Measurements from ENCODE around the gene PDE11A.

The PDE11A gene

DNA sequence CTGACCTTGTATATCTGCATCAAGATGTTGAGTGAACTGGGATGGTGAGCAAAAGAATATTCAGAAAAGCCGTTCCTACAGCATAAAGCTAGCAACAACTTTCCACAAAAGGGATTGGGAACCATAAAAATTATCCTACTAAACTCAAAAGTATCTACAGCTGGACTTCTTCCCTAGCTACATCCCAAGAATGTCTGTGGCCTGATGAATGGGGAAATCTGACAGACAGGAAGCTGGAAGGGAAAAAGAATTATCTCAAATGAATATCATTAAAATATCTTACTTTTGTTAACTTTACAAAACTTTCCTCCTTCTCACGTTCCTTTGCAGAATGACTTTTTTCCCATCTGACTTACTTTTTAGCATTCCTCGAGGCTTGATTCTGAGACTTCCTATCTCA lies 150.9 kb downstream of the PDE11A start:
- CTCF ChIA-PET, result no interaction called here
- DNase-seq (ENCODE audit: extremely low spot score), result no peak
- POLR2A ChIA-PET, result no interaction called here
- TF ChIP-seq CTBP1 (IDR thresholded peaks at IDR 0.05; ENCODE audit: borderline replicate concordance) (no peak), BHLHE40 (IDR thresholded peaks at IDR 0.05; ENCODE audit: borderline replicate concordance) (no peak)

DNA sequence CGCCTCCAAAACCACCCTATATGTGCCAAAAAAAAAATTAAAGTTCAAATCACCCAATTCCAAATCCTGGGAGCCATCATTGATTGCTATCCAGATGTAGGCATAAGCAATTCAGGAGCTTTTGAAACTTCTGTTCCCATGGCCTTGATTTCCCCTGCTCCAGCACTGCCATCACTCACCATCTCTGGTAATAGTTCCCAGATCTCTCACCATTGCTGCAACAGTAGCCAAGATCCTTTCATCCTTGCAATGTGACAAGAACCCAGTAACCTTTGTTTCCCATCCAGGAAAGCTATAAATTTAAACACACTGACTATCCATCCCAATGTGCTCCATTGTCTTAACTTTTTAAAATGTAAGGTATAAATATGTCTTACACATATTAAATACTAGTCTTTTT lies 155.4 kb downstream of the PDE11A start:
- no peak for DNase-seq (ENCODE audit: extremely low spot score)
- no peak for TF ChIP-seq PKNOX1 (IDR thresholded peaks at IDR 0.05)
- TF ChIP-seq NFRKB (IDR thresholded peaks at IDR 0.05), result no peak
- TF ChIP-seq FOXA1 (IDR thresholded peaks at IDR 0.05), result no peak
- TF ChIP-seq ARNT (IDR thresholded peaks at IDR 0.05), result no peak
- TF ChIP-seq FOXK2 (IDR thresholded peaks at IDR 0.05), result no peak
- TF ChIP-seq BHLHE40 (IDR thresholded peaks at IDR 0.05; ENCODE audit: borderline replicate concordance), result no peak
- no peak for TF ChIP-seq ZNF384 (IDR thresholded peaks at IDR 0.05)
- no peak for TF ChIP-seq SUZ12 (IDR thresholded peaks at IDR 0.05)
- TF ChIP-seq LEF1 (IDR thresholded peaks at IDR 0.05; ENCODE audit: borderline replicate concordance), result no peak
- no peak for TF ChIP-seq ELF4 (IDR thresholded peaks at IDR 0.05)
- no peak for TF ChIP-seq SP1 (IDR thresholded peaks at IDR 0.05)
- TF ChIP-seq TARDBP (IDR thresholded peaks at IDR 0.05), result no peak
- TF ChIP-seq L3MBTL2 (conservative IDR thresholded peaks at IDR 0.05), result no peak
- no peak for TF ChIP-seq FOXM1 (IDR thresholded peaks at IDR 0.05; ENCODE audit: borderline replicate concordance)
- no peak for TF ChIP-seq HDGF (IDR thresholded peaks at IDR 0.05; ENCODE audit: borderline replicate concordance)
- no peak for TF ChIP-seq CTBP1 (IDR thresholded peaks at IDR 0.05; ENCODE audit: borderline replicate concordance)
- CTCF ChIA-PET, result interaction anchor here (1.0 kb wide), 1 partner anchor 11 kb away, joined by 3 read pairs; no protein-coding TSS in a partner anchor
- POLR2A ChIA-PET, result no interaction called here

DNA sequence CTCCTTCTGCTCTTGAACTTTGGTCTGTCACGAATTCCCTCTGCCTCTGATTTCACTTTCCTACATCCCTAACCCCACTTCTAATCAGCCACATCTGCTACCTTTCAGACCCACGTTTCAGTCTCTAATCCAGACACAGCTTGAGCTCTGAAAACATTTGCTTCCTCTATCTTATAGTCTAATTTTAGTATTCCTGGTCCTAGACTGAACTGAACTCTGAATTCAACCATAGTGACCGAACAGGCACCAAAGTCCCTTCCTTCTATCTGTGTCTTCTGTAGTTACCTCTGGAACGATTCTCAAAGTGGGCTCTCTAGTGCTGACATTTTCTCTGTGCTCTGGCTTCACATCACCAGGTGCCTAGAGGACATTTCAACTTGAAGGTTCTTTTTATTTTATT lies 156.2 kb downstream of the PDE11A start:
- no peak for DNase-seq (ENCODE audit: extremely low spot score)
- ChIA-PET CTCF (no interaction called here), POLR2A (no interaction called here)
- no peak for TF ChIP-seq FOXK2 (IDR thresholded peaks at IDR 0.05)
- no peak for TF ChIP-seq TARDBP (IDR thresholded peaks at IDR 0.05)
- TF ChIP-seq FOXA1 (IDR thresholded peaks at IDR 0.05), result no peak
- TF ChIP-seq HDGF (IDR thresholded peaks at IDR 0.05; ENCODE audit: borderline replicate concordance), result no peak
- TF ChIP-seq L3MBTL2 (conservative IDR thresholded peaks at IDR 0.05), result no peak
- no peak for TF ChIP-seq NFRKB (IDR thresholded peaks at IDR 0.05)
- no peak for TF ChIP-seq BHLHE40 (IDR thresholded peaks at IDR 0.05; ENCODE audit: borderline replicate concordance)
- no peak for TF ChIP-seq ARNT (IDR thresholded peaks at IDR 0.05)
- TF ChIP-seq SP1 (IDR thresholded peaks at IDR 0.05), result no peak
- no peak for TF ChIP-seq PKNOX1 (IDR thresholded peaks at IDR 0.05)
- TF ChIP-seq LEF1 (IDR thresholded peaks at IDR 0.05; ENCODE audit: borderline replicate concordance), result no peak
- no peak for TF ChIP-seq FOXM1 (IDR thresholded peaks at IDR 0.05; ENCODE audit: borderline replicate concordance)
- TF ChIP-seq ELF4 (IDR thresholded peaks at IDR 0.05), result no peak
- TF ChIP-seq CTBP1 (IDR thresholded peaks at IDR 0.05; ENCODE audit: borderline replicate concordance), result no peak
- no peak for TF ChIP-seq ZNF384 (IDR thresholded peaks at IDR 0.05)

DNA sequence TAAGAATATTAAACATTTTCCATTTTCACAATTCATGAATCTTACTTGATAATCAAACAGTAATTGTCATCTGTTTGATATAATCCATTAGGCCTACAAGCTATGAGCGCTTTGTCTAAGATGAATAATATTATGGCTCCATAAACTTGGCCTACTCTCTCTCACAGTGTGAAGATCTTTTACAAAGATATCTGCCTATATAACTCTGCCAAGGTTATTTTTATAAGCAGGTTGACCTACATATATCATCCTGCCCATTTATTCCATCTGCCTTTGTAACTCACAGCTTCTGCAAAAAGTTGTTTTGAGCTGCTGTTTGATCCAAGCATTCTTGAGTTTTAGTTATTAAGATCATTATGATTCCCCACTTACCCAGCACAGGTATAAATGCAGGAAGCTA lies 158.3 kb downstream of the PDE11A start:
- no peak for TF ChIP-seq ZNF384 (IDR thresholded peaks at IDR 0.05)
- no peak for TF ChIP-seq HDGF (IDR thresholded peaks at IDR 0.05; ENCODE audit: borderline replicate concordance)
- TF ChIP-seq LEF1 (IDR thresholded peaks at IDR 0.05; ENCODE audit: borderline replicate concordance), result no peak
- TF ChIP-seq FOXK2 (IDR thresholded peaks at IDR 0.05), result no peak
- no peak for TF ChIP-seq SUZ12 (IDR thresholded peaks at IDR 0.05)
- no peak for TF ChIP-seq ARNT (IDR thresholded peaks at IDR 0.05)
- CTCF ChIA-PET, result no interaction called here
- no peak for DNase-seq (ENCODE audit: extremely low spot score)
- POLR2A ChIA-PET, result no interaction called here

DNA sequence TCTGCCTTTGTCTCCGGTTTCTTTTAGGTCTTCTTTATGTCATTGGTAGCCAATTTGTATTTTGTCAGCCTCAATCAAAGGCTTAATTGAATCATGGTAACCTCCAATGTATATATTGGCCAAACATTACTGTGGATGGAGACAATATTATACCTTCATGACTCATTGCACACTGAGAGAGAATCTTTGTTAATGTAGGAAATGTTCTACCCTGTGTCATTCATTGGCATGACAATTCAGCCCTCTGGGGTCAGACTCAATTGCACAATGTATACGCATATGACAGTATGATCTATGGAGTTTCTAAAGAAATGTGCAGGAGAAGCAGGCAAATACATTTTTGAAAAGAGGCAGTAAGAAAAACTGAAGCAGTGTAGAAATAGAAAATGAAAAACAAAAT lies 162.6 kb downstream of the PDE11A start:
- POLR2A ChIA-PET, result no interaction called here
- TF ChIP-seq PKNOX1 (IDR thresholded peaks at IDR 0.05) (0 out of 2 replicates have a peak, but pooled peaks have one; percentile 23), ARNT (IDR thresholded peaks at IDR 0.05) (no peak)
- DNase-seq (ENCODE audit: extremely low spot score), result no peak
- CTCF ChIA-PET, result no interaction called here

GRCh38 chr2:177908824-177909223 lies 163.8 kb downstream of the PDE11A start:
- CTCF ChIA-PET, result interaction anchor here (0.7 kb wide), 1 partner anchor 9 kb away, joined by 3 read pairs; no protein-coding TSS in a partner anchor
- POLR2A ChIA-PET, result no interaction called here
- TF ChIP-seq FOXM1 (IDR thresholded peaks at IDR 0.05; ENCODE audit: borderline replicate concordance) (no peak), HDGF (IDR thresholded peaks at IDR 0.05; ENCODE audit: borderline replicate concordance) (no peak), FOXA1 (IDR thresholded peaks at IDR 0.05) (no peak), PKNOX1 (IDR thresholded peaks at IDR 0.05) (no peak), SUZ12 (IDR thresholded peaks at IDR 0.05) (no peak), SP1 (IDR thresholded peaks at IDR 0.05) (no peak)
- DNase-seq (ENCODE audit: extremely low spot score), result no peak

GRCh38 chr2:177908182-177908581 lies 164.4 kb downstream of the PDE11A start:
- CTCF ChIA-PET, result interaction anchor here (0.7 kb wide), 1 partner anchor 8 kb away, joined by 3 read pairs; no protein-coding TSS in a partner anchor
- POLR2A ChIA-PET, result no interaction called here
- no peak for DNase-seq (ENCODE audit: extremely low spot score)
- TF ChIP-seq L3MBTL2 (conservative IDR thresholded peaks at IDR 0.05), result no peak
- TF ChIP-seq SUZ12 (IDR thresholded peaks at IDR 0.05), result no peak
- TF ChIP-seq ARNT (IDR thresholded peaks at IDR 0.05), result no peak
- no peak for TF ChIP-seq HDGF (IDR thresholded peaks at IDR 0.05; ENCODE audit: borderline replicate concordance)
- no peak for TF ChIP-seq ELF4 (IDR thresholded peaks at IDR 0.05)
- TF ChIP-seq ZNF384 (IDR thresholded peaks at IDR 0.05), result no peak
- no peak for TF ChIP-seq PKNOX1 (IDR thresholded peaks at IDR 0.05)
- TF ChIP-seq NFRKB (IDR thresholded peaks at IDR 0.05), result no peak
- no peak for TF ChIP-seq SP1 (IDR thresholded peaks at IDR 0.05)
- TF ChIP-seq TARDBP (IDR thresholded peaks at IDR 0.05), result no peak
- no peak for TF ChIP-seq FOXM1 (IDR thresholded peaks at IDR 0.05; ENCODE audit: borderline replicate concordance)
- TF ChIP-seq FOXK2 (IDR thresholded peaks at IDR 0.05), result no peak
